Sigmoid colon (tissue), 7 donors: ENCODE results near the gene RASD1. TPM values are rescaled to one million over a fixed set of nuclear protein-coding genes. Genes with fewer than 3 reads are reported as not detected.

ENCODE experiments used
- DNase-seq: peaks from one replicate; pipeline ENCODE4 v3.0.0-alpha.2; 2019
- H3K27ac ChIP-seq, 4 donors: fragments of 200-600 bp; sonication (generic); one replicate each; pipeline ENCODE4 v1.5.1; 2016 to 2019; ENCODE audit warnings: mild to moderate bottlenecking in 1 of 4
- H3K27me3 ChIP-seq, 3 donors: fragments of 200-600 bp; sonication (generic); one replicate each; pipeline ENCODE4 v1.5.1; 2019; ENCODE audit warnings: mild to moderate bottlenecking in 1 of 3
- H3K36me3 ChIP-seq, 4 donors: fragments of 200-600 bp; sonication (generic); one replicate each; pipeline ENCODE4 v1.5.1; 2016 to 2019
- H3K4me1 ChIP-seq, 4 donors: fragments of 200-600 bp; sonication (generic); one replicate each; pipeline ENCODE4 v1.5.1; 2017 to 2019
- H3K4me3 ChIP-seq, 4 donors: fragments of 200-600 bp; sonication (generic); one replicate each; pipeline ENCODE4 v1.5.1; 2017 to 2019; ENCODE audit warnings: mild to moderate bottlenecking in 2 of 4, moderate library complexity in 1 of 4
- H3K9me3 ChIP-seq, 4 donors: fragments of 200-600 bp in 3 of 4; sonication (generic) in 3 of 4; one replicate each; pipeline versions ENCODE4 v1.5.1 to v1.6.1; 2013 to 2019
- CTCF ChIP-seq, 4 experiments: fragments of 450-650 bp in 3 of 4; fragments of 200-600 bp in 1 of 4; IDR thresholded peaks; one replicate each; pipeline ENCODE4 v1.5.1; 2016 to 2019; ENCODE audit warnings: antibody characterized with exemption in 4 of 4, mild to moderate bottlenecking in 3 of 4, moderate library complexity in 2 of 4
- EP300 ChIP-seq, 4 donors: sonication (generic); formaldehyde crosslinking; IDR thresholded peaks; one replicate each; pipeline ENCODE4 v1.6.1; 2017; ENCODE audit warnings: antibody characterized with exemption in 4 of 4
- POLR2A ChIP-seq, 2 donors: fragments of 450-650 bp; IDR thresholded peaks; one replicate each; pipeline ENCODE4 v1.6.1; 2016; ENCODE audit warnings: antibody characterized with exemption in 2 of 2, mild to moderate bottlenecking in 2 of 2, moderate library complexity in 2 of 2
- POLR2AphosphoS5 ChIP-seq, 4 donors: sonication (generic); formaldehyde crosslinking; IDR thresholded peaks; one replicate each; pipeline ENCODE4 v1.6.1; 2017; ENCODE audit warnings: antibody characterized with exemption in 4 of 4
- WGBS, 2 donors: extraction: QIAGEN DNeasy Blood & Tissue Kit; methylation state at CpG; one replicate each; pipeline ENCODE4 v1.1.7; 2013; 5-methylcytosine and 5-hydroxymethylcytosine counted together
- intact Hi-C: fragments of 100-400 bp; cut with DNase I; formaldehyde crosslinking; loops from one replicate; pipeline ENCODE4 v1.15.1; 2023
- polyA plus RNA-seq, 3 donors: library from polyadenylated mRNA; stranded (reverse); fragments of 200-250 nt; gene quantifications; one replicate each; pipeline ENCODE4 v1.2.3, GENCODE V29; 2013
- small RNA-seq, 3 donors: library from RNA; depleted of rRNA; stranded (forward); fragments of <200 nt; gene quantifications; one replicate each; pipeline ENCODE3, GENCODE V24; 2016
- total RNA-seq, 4 donors: library from RNA; depleted of rRNA; stranded (reverse); fragments of >200 nt; gene quantifications; one replicate each; pipeline ENCODE4 v1.1.0, GENCODE V29; 2016
- donor health status: healthy with polysubstance abuse.
- donor health status: Bipolar disorder and iron deficiency.
- donor health status: healthy.

Gene RASD1
- total and polyA plus RNA-seq, 7 donors = 5.8 to 40.8 (median 12.5) TPM

GRCh38 chr17:17447264-17447663, 48.9 kb downstream of the RASD1 start:
- Histone ChIP-seq H3K9me3 (no peaks in the 10 kb centered on the region), H3K4me3 (no peak overlapping the region), H3K27me3 (no peaks in the 10 kb centered on the region), H3K36me3 (no peaks in the 10 kb centered on the region), H3K27ac (no peak overlapping the region), H3K4me1 (no peaks in the 10 kb centered on the region)
- TF ChIP-seq EP300 (IDR thresholded peaks at IDR 0.05) = no peak
- no peak for TF ChIP-seq POLR2A (IDR thresholded peaks at IDR 0.05)
- no peak for TF ChIP-seq POLR2AphosphoS5 (IDR thresholded peaks at IDR 0.05)
- TF ChIP-seq CTCF (IDR thresholded peaks at IDR 0.05) = no peak
- WGBS, 2 donors = 91 to 92% methylated on average over 5 of the region's 5 CpGs
- no peak for DNase-seq
- intact Hi-C loops = no loop called here

GRCh38 chr17:17446666-17447155, 49.5 kb downstream of the RASD1 start:
- intact Hi-C loops = no loop called here
- Histone ChIP-seq H3K27ac (no peak overlapping the region), H3K36me3 (no peaks in the 10 kb centered on the region), H3K4me1 (no peaks in the 10 kb centered on the region), H3K27me3 (no peaks in the 10 kb centered on the region), H3K9me3 (no peaks in the 10 kb centered on the region), H3K4me3 (no peak overlapping the region)
- no peak for DNase-seq
- TF ChIP-seq EP300 (IDR thresholded peaks at IDR 0.05) = no peak
- 77 to 88% methylated on average over 4 of the region's 4 CpGs for WGBS, 2 donors

- Histone ChIP-seq H3K4me1 (no peaks in the 10 kb centered on the region), H3K36me3 (no peaks in the 10 kb centered on the region), H3K27ac (no peak overlapping the region), H3K9me3 (no peaks in the 10 kb centered on the region), H3K4me3 (no peak overlapping the region), H3K27me3 (no peaks in the 10 kb centered on the region)
- intact Hi-C loops = no loop called here
- no peak for DNase-seq
- no peak for TF ChIP-seq EP300 (IDR thresholded peaks at IDR 0.05)
- no peak for TF ChIP-seq POLR2A (IDR thresholded peaks at IDR 0.05)
- no peak for TF ChIP-seq POLR2AphosphoS5 (IDR thresholded peaks at IDR 0.05)
- TF ChIP-seq CTCF (IDR thresholded peaks at IDR 0.05) = no peak
- WGBS, 2 donors = 22 to 48% methylated on average over 12 of the region's 12 CpGs
Measured at GRCh38 chr17:17445925-17446665, 50.1 kb downstream of the RASD1 start.

- no peak for DNase-seq
- H3K27me3 ChIP-seq = no peaks in the 10 kb centered on the region
- no peaks in the 10 kb centered on the region for H3K4me1 ChIP-seq
- 67 to 77% methylated on average over 8 of the region's 8 CpGs for WGBS, 2 donors
- no peaks in the 10 kb centered on the region for H3K36me3 ChIP-seq
- intact Hi-C loops = no loop called here
- no peak overlapping the region for H3K4me3 ChIP-seq
- H3K27ac ChIP-seq = peak overlapping the region in 1 of 4 donors; percentile 27
- H3K9me3 ChIP-seq = no peaks in the 10 kb centered on the region
- TF ChIP-seq EP300 (IDR thresholded peaks at IDR 0.05) = no peak
- no peak for TF ChIP-seq POLR2AphosphoS5 (IDR thresholded peaks at IDR 0.05)
- no peak for TF ChIP-seq CTCF (IDR thresholded peaks at IDR 0.05)
- TF ChIP-seq POLR2A (IDR thresholded peaks at IDR 0.05) = no peak
Measured at GRCh38 chr17:17445296-17445924, 50.8 kb downstream of the RASD1 start.

Small RNAs within 50 kb of the gene (small RNA-seq; reads per million reads assigned to genes)
- 0 reads per million in 3 donors for gene RF00019

Other genes starting within 250 kb of the RASD1 start
- 100 to 1,000 TPM in 1 of 4 donors, 10 to 100 TPM in 3; 56.8 to 105 (median 72.7) TPM for gene COPS3, start 215.1 kb downstream of the RASD1 start, total RNA-seq
- 10 to 100 TPM; 44.6 to 50.5 (median 48.3) TPM for gene COPS3, start 215.1 kb downstream of the RASD1 start, polyA plus RNA-seq
- 1 to 10 TPM; 4.3 to 5.8 (median 5.5) TPM for gene NT5M, start 193.0 kb downstream of the RASD1 start, total RNA-seq
- 1 to 10 TPM in 2 of 3 donors, under 1 TPM in 1; 0.92 to 4.2 (median 1.9) TPM for gene NT5M, start 193.0 kb downstream of the RASD1 start, polyA plus RNA-seq
- 10 to 100 TPM in 3 of 4 donors, 1 to 10 TPM in 1; 9.7 to 15.3 (median 13.7) TPM for gene MED9, start 19.4 kb downstream of the RASD1 start, total RNA-seq
- gene MED9, start 19.4 kb downstream of the RASD1 start, polyA plus RNA-seq = 10 to 100 TPM; 16.8 to 17.9 (median 17.3) TPM
- 10 to 100 TPM in 3 of 4 donors, 1 to 10 TPM in 1; 8.6 to 21.9 (median 16.6) TPM for gene PEMT, start 95.3 kb upstream of the RASD1 start, total RNA-seq
- 10 to 100 TPM in 2 of 3 donors, 1 to 10 TPM in 1; 5.3 to 14.4 (median 13.3) TPM for gene PEMT, start 95.3 kb upstream of the RASD1 start, polyA plus RNA-seq
- 10 to 100 TPM in 2 of 4 donors, 1 to 10 TPM in 2; 7.4 to 31.9 (median 12.5) TPM for gene RAI1, start 185.1 kb upstream of the RASD1 start, total RNA-seq
- gene RAI1, start 185.1 kb upstream of the RASD1 start, polyA plus RNA-seq = 10 to 100 TPM in 1 of 3 donors, 1 to 10 TPM in 2; 1.8 to 14.2 (median 2.5) TPM